ENCODE results near the gene CAMK2D.
A peak's percentile ranks its signal among the peaks of the same experiment; 100 is the strongest.
"Not testable (repeated sequence)": the region's sequence is repeated elsewhere in the genome, so short reads cannot be mapped to it uniquely, and the experiment has no call there.

CAMK2D gene

DNA sequence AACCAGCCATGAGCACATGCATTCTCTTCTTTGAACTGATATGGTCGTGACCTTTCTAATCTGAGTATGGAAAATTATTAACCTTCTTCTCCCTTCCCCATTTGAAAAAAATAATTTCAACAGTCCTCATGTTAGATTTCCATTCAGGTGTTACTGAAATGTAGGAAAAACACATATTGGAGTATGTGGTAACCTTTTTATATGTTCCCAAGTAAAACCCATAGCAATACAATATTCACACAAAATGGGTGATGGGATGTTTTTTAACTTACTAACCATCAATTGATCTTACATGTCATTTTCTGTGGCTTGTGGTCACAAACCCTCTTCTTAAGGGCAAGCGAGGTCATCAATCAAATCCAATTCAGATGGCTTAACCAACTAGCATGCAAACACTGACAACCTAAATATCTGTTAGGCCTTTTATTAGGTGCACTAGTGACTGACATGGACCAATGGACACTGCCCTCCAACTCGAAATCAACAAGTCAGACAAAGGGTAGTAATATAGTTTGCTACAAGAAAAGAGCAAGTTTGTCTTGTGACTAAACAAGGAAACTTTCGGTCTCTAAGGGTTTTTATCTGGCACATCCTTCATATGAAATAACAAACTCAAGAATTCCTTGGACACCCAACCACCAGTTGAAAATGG, 74.3 kb downstream of the CAMK2D start:
- peak; percentile 80 for FAIRE-seq

DNA sequence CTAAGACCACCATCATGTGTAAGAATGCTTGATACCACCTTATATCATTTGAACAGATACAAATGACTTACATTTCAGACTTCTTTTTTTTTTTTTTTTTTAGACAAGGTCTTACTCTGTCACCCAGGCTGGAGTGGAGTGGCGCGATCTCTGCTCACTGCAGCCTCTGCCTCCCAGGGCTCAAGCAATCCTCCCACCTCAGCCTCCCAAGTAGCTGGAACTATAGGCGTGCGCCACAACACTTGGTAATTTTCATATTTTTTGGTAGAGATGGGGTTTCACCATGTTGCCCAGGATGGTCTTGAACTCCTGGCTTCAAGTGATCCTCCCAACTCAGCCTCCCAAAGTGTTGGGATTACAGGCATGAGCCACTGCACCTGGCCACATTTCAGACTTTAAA, 76.4 kb downstream of the CAMK2D start:
- not testable (repeated sequence) for FAIRE-seq

More for the DNA sequence above, 74.3 kb downstream of the CAMK2D start:
- DNase-seq (ENCODE audit: insufficient read length, low spot score): no peak

DNA sequence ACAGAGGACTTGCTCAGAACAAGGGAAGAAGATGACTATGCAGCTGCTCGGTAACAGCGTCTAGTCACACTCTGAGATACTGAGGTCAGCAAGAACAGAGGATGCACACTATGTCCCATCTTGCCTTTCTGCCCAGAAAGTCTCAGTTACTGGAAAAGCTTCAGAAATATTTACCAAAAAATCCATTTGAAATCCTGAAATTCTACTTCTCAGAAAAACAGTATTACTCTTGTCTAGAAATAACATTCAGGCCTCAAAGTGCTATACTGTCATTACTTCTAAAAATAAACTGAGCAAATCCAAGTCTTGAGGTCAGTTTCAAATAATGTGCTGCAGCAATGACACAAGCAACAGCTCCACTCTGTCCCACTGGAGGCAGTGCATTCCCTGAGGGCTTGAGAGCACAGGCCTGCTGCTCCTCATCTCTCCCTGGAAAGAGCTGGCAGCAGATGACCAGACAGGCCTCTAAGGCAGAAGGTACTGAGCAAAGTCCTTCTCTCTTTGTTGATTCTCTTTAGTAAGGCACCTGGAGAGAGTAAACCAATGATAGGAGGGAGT, 76.9 kb downstream of the CAMK2D start:
- DNase-seq (ENCODE audit: insufficient read length, low spot score) (no peak), FAIRE-seq (peak; percentile 76)

More for the DNA sequence above, 76.4 kb downstream of the CAMK2D start:
- not testable (repeated sequence) for DNase-seq (ENCODE audit: insufficient read length, low spot score)

DNA sequence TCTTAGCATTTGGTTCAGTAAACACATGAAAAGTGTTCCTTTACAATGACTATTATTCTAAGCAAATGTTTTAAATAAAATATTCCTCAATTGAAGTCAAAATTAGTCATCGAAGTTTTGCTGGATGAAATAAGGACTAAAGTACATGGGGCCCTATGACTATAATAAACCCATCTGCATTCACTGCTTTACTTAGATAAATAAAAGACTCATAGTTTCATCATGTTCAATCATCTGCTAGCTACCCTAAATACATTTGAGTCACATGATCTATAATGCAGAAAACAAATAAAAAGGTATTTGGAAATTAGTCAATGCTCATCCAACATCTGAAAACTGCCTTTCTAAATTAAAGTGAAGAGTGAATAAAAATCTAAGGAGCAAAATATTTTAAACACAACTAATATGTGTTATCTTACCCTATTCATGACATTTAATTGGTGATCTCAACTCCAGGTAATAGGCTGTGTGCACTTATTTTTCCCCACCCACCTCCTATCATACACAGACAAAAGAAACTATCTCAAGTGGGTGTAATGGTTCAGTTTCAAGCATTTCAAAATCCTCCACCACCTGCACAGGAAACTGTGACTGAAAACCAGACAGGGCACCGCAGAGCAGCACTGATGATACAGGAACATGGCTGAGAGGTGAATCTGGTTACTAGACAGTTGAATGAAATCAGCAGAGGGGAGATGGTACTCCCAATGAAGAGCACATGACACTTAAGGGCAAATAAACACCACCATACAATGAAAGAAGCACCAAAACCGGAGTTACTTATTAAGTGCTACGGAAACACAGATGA, 78.6 kb downstream of the CAMK2D start:
- peak; percentile 95 for FAIRE-seq
- DNase-seq (ENCODE audit: insufficient read length, low spot score): peak; percentile 30

DNA sequence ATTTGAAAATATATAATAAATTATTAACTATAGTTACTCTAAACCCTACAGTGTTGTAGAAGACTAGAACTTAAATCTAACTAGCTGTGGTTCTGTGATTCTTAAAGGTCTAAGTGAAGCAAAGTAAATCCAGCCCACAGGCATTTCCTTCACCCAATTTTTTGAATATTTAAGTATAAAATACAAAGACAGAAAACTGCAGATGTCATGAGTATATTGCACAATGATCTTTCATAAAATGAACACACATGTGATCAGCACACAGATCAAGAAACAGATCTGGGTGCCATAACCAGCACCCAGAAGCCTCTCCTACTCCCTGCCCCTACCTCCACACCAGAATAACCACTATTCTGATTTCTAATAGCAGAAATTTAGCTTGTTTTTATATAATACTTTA, 82.9 kb downstream of the CAMK2D start:
- DNase-seq (ENCODE audit: insufficient read length, low spot score) (no peak), FAIRE-seq (no peak)

DNA sequence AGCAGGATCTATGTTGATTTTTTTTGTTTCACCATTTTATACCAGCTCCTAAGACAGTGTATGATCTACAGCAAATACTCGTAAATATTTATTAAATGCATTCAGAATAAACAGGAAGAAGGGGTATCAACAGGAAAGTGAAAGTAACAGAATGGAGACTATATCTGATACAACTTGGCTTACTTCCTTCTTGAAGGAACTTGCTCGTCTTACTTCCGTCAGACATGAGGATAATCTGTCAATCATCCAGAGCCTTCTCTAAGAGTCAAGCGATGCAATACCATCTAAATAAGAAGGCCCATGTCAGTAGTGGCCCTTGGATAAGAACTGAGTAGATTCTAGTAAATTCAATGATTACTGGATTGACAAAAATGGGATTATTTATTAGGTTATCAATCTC, 84.2 kb downstream of the CAMK2D start:
- FAIRE-seq: no peak

DNA sequence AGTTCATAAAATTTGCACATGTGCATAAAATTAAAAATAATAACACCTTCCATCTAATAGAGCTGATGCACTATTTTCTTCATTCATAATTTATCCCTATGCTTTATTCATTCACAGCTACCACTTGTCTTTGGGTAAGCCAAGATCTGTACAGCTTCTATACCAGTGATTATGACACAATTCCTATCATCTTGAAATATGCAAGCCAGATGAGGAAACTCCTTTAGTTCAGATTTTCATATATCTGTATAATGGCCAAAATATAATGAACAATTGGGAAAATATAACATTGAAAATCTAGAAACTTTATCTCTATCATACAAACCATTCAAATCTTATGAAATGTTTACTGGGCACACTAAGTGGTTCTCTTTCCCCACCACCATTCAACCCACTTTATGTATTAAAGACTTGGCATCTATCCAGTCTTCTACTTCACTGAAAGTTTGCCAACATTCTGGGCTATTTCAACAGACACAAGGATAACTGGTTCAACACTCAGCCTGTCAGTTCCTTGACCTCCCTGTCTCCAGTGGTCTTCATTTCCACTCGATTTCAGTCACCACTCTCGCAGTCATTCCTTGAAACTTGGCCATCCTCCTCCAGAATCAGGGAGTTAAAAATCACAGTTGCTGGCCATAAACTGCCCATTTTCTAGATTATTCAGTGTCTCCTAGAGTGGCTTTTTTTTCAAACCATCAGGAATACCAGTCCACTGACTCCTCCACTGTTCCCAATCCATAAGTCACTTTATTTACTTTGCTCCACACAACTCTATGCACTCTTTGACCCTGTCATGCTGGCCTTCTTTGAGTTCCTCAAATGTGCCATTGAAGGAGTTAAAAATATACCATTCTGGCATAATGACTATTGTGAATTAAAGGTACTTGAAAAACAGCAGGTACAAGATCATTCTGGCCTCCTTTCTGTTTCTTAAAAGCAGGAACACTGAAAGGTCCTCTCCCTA, 85.5 kb downstream of the CAMK2D start:
- FAIRE-seq: peak; percentile 21
- no peak for DNase-seq (ENCODE audit: insufficient read length, low spot score)

More for the DNA sequence above, 84.2 kb downstream of the CAMK2D start:
- no peak for DNase-seq (ENCODE audit: insufficient read length, low spot score)

DNA sequence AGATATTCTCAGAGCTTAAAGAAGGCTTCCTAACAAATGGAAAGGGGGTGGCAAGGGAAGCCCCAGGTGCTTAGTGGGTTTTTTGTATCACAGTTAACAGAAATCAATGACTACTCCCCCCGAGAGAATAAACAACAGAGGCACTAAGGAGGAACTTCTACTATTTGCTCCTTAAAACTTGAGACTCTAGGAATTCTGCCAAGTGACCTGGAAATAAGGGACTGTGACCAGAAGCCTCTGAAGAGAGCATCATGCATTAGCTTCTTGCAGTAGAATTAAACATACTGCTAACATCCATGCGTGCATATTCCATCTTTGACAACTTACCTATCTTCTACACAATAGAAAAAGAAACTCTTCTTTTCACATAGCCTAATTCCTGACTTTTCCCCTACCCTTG, 86.8 kb downstream of the CAMK2D start:
- FAIRE-seq: no peak
- no peak for DNase-seq (ENCODE audit: insufficient read length, low spot score)

DNA sequence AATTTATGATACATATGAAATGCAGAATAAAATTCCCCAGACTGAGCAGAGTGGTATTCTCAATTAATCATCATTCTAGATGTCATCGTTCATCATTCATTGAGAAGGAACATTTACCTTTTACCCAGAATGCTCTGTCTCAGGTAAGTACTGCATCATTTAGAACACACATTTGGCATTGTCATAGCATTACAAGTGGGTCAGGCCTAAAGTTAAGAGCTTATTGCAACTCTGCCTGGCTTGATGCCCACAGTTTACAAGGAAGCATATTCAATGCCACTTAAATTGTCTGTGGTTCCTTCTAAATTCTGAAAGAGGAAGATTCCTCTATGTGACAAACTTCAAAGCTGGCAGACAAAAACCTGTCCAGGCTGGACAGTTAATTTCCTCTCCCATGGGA, 87.3 kb downstream of the CAMK2D start:
- peak; percentile 21 for FAIRE-seq

DNA sequence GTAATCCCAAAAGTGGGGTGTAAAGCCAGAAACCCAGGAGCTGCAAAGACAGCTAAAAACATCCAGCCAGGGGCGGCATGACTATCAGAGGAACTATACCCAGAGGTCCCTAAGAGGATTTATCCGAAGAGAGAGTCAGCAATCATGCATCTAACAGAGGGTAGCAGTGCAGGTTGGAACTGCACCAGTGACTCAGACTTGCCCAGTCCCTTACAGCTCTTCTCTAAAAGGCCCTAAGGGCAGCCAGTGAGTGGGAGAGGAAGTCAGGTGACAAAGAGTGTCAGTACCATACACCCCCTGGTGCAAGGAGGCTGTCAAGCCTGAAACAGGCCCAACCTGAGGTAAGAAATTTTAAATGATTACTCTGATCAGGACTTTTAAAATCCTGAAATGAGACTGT, 88.1 kb downstream of the CAMK2D start:
- DNase-seq (ENCODE audit: insufficient read length, low spot score) (no peak), FAIRE-seq (peak; percentile 72)

More for the DNA sequence above, 87.3 kb downstream of the CAMK2D start:
- no peak for DNase-seq (ENCODE audit: insufficient read length, low spot score)

DNA sequence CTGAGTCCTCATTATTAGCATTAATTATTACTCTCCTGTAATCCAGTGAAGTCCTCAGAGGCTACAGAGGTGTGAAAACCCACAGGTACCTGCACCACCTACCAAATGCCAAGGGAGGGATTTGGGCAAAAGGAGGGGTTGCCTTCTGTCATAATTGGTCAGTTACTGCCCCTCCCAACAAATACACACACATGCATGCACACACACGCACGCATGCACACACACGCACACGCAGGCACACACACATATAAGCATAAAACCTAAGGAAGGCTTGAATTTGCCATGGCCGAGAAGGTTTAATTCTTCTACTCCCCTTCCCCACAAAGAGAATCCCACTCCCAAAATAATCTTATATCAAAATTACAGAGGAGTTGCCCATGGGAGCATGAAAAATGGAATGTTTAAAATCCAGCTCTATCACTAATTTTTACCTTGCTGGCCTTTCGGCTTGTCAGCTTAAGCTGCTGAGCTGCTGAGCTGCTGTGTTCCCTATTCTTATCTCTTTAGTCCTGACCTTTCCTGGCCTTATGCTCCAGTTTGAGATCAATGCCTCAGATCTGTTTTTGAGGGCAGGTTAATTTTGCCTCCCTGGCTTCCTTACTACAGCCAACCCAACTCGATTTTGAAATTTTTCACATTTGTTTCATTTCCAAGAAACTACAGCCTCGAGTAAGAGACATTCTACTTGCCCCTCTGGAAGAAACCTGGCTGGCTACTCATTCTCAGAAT, 95.0 kb downstream of the CAMK2D start:
- DNase-seq (ENCODE audit: insufficient read length, low spot score): no peak
- peak; percentile 61 for FAIRE-seq

DNA sequence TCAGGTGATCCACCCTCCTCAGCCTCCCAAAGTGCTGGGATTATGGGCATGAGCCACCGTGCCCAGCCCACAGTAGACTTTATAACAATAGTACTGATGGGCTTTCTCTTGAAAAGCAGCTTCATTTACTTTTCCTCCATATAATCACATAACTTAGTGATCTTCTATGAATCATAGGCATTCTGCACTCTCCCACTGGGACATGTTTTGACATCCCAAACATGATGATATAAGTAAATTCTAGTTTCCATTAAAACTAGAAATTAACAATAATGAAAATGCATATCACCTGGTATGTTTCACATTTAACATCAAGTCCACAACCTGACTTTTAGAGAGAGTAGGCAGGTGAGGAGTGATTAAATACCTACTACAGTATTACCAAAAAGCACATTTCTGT, 96.5 kb downstream of the CAMK2D start:
- FAIRE-seq: no peak
- DNase-seq (ENCODE audit: insufficient read length, low spot score): no peak

DNA sequence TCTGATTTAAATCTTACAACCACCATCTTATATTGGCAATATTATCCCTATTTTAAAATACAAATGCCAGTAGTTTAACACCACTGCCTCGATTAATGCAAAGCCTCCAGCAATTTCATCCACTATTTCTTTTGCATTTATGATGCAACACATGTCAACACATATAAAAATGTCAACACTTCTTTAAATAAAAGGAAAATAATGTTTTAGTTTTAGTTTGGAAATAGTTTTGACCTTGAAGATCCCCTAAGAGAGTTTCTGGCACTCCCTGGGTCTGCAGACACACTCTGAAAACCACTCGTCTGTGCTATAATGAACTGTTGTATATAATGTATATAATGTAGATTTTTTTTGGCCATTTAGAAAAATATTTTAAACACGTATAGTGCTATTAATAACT, 99.0 kb downstream of the CAMK2D start:
- FAIRE-seq (no peak), DNase-seq (ENCODE audit: insufficient read length, low spot score) (no peak)

DNA sequence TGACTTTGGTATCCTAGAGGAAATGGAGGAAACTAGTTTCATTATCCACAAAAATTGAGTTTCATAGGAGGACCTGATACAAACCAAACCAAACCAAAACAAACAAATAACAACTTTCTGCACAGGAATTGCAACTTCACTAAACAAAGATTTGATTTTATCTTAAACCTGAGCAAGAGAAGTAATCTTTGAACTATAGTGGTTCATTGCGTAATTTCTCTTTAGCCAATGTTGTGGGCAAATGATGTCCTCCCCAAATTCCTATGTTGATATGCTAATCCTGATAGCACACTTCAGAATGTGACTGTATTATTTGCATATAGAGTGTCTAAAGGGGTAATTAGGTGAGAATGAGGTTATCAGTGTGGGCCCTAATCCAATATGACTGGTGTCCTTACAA, 102.4 kb downstream of the CAMK2D start:
- peak; percentile 57 for FAIRE-seq
- DNase-seq (ENCODE audit: insufficient read length, low spot score): no peak

DNA sequence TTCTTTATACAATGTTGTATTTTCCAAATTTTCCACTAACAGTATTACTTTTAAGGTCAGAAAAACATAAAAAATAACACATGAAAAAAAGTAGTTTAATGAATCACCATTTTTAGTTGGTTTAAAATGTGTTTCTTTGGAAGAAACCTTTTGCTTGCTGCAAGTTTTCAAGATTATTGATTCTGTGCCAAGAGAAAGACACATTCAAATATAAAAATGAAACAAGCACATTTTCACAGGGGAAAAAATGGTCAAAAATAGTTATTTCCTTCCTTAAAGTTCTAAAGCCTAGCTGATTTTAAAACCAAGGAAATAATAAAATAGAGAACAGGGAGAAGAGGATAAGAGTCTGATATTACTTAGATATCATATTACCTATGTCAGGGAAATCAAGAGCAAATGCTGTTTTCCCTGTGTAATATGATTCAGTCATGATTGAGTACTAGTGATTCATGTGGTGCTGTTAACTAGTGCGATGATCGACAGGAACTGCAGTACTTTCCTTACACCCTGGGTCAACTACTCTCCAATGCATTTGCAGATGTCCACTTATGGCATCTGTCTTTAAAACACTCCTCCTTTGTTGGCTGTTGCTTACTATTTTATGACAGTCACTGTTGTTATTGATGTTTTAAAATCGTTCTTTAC, 103.8 kb downstream of the CAMK2D start:
- no peak for FAIRE-seq

DNA sequence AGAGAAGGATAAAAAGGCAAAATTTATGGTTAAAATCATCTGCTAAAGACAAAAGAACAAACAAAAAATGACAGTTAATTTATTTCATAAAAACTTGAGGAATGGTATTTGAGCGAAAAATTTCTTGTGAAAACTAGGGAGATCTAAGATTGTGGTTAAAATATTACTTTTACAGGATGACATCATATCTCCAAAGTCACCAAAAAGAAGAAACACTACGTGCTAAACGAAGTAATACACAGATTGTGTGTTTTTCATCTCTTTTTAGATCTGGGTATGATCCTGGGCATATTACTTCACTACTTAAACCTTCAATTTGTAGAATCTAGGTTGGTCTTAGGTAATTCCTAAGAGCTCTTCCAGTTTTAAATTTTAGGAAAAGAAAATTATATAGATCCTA, 107.7 kb downstream of the CAMK2D start:
- no peak for FAIRE-seq
- no peak for DNase-seq (ENCODE audit: insufficient read length, low spot score)

More for the DNA sequence above, 103.8 kb downstream of the CAMK2D start:
- DNase-seq (ENCODE audit: insufficient read length, low spot score): no peak

DNA sequence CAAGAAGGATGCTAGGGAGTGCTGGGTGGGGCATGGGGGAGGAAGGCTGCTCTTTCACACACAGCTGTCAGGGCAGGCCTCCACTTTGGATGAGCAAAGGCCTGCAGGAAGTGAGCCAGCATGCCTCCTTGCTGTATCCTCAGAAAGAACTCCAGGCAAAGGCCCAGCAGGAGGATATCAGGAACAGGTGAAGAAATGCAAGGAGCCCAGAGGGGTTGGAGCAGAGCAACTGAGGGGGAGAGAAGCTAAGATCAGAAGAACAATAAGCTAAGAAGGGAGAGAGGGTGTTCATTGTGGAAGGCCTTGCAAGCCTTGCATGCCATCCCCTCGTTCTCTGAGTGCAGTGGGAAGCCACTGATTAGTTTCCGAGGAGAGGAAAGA, 115.1 kb downstream of the CAMK2D start:
- DNase-seq (ENCODE audit: insufficient read length, low spot score) (no peak), FAIRE-seq (no peak)

DNA sequence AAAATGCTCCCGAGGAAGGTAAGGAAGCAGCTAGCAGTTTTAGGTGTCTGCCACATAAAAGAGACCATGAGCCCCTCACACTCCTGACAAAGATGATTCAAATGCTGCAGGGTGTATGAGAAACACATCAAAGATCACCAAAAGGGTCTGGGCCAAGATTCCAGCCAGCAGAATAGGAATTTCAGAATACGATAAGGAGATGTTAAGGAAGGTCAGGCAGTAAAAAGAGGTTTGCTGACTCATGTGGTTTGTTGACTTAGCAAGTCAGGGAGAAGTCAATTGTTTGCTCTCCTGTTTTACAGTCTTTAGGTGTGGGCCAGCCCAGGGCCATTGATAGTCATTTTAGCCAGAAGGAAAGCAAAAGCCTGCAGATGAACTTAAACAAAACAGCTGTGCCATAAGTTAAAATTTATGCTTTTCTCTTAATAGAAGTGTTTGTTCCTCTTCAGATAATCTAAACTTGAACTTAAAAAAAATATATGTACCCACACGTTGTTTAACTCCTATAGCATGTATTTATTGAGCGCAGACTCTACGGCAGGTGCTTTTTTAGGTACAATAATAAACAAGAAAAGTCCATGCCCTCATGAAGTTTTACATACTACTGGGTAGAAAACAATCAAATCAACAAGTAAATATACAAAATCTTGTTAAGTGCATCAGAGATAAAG, 115.6 kb downstream of the CAMK2D start:
- DNase-seq (ENCODE audit: insufficient read length, low spot score) (no peak), FAIRE-seq (no peak)

DNA sequence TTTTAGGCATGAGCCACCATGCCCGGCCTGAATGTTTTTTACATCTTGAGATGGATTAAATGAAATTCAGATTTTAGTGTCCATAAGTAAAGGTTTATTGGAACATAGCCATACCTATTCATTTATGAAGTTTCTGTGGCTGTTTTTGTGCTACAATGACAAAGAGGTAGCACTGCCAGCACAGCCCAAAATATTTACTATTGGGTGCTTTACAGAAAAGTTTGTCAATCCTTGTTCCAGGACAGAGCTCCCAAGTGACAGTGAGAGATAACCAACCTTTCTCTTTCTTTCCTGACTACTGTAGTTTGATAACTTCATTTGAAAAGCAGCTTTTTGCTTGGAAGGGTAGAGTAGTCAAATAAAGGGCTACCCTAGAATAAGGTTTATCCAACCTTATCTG, 116.2 kb downstream of the CAMK2D start:
- no peak for DNase-seq (ENCODE audit: insufficient read length, low spot score)
- no peak for FAIRE-seq
